ENCODE measurements around the gene MAP1LC3B.

The MAP1LC3B gene

DNA sequence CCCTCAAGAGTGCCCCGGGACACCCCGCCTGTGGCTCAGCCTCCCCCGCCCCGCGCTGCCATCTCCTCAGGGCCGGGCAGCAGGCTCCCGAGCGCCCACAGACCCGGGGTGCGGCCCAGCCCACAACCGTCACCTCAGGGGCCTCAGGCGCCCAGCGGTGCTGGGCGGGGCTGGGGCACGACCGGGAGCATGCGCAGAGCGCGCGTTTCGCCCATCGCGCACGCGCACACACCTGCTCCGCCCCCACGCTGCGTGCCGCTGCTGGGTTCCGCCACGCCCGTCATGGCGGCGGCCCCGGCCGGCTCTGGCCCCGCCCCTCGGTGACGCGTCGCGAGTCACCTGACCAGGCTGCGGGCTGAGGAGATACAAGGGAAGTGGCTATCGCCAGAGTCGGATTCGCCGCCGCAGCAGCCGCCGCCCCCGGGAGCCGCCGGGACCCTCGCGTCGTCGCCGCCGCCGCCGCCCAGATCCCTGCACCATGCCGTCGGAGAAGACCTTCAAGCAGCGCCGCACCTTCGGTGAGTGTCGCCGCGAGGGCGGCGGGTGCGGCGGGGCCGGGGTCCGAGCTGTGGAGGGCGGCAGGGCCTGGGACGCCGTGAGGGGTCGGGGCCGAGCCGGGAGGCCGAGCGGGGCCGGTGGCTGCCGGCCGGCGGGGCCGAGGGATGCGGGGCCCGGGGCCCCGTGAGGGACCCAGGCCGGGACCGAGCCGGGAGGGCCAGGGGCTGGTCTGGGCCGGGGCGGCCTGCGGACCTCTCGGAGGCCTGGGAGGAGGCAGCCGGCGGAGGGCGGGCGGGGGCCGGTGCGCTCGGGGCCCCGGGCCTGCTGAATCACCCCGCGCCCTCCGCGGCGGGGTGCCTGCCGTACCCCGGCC lies at the start of gene MAP1LC3B:
MAP1LC3B (plus strand) TSS at position 387 of the 871 bp plus-strand sequence; CDS start at position 479, 92 bp downstream.
- DNase-seq: peak; percentile 99

DNA sequence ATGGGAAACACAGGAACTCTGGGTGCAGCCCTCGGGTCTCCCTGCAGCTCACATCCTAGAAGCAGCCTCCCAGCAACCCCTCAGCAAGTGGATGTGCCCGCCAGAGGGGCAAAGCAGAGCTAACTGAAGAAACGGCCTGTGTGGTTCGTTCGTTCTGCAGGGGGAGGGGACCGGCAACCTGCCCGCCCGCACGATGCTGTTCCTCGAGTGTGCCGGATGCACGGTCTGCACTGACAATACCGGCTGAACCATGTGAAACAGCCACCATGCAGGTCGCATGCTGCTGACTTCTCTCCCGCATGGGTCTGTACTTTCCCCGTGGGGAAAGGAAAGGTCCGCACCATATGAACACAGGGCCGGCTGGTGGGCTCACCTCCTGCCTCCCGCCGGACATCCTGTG lies 49.6 kb upstream of the MAP1LC3B start:
- DNase-seq: no peak

DNA sequence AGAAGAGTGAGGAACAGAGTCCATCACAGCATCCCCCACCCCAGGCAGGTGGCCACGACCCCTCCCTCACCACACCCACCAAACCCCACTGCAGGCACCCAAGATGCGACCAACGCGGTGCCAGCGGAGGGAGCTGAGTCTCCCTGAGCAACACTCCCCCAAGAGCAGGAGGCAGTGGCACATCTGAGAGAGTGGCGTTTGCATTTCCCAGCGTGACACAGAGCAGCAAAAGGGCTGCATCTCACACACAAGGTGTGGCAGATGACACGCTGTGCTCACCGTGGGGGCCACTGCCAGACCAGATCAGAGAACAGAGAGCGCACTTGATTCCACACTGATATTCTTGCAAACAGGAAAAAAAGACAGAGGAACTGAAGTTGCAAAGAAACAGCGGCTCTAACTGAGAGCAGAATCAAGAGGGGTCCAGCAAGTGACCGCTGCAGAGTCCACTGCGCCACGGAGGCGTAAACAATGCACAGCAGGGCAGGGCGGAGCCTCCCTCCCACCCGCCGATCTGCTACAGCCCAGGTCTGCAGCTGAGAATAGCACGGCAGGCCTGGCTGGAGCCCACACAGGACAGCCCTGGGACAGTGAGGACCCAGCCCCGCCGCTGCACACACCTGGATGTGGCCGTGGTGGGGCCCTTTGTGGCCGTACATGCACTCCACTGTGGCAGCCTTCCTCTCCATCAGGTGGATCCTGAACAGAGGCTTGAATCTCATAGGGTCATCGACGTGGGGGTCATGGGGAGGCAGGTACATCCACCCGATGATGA lies 49.0 kb upstream of the MAP1LC3B start:
- no peak for DNase-seq

DNA sequence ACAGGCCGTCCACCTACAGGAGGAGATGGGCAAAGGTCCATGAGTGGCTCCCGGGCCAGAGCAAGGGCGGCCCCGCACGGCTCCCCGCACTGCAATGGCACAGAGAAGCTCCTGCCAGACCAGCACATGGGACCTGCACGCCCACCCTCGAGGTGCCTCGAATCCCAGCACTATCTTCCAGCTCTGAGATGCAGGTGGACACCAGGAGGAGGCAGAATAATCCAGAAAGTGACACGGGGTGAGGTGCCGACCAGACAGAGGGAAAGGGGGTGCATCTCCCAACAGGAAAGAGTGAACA lies 48.4 kb upstream of the MAP1LC3B start:
- DNase-seq: no peak

DNA sequence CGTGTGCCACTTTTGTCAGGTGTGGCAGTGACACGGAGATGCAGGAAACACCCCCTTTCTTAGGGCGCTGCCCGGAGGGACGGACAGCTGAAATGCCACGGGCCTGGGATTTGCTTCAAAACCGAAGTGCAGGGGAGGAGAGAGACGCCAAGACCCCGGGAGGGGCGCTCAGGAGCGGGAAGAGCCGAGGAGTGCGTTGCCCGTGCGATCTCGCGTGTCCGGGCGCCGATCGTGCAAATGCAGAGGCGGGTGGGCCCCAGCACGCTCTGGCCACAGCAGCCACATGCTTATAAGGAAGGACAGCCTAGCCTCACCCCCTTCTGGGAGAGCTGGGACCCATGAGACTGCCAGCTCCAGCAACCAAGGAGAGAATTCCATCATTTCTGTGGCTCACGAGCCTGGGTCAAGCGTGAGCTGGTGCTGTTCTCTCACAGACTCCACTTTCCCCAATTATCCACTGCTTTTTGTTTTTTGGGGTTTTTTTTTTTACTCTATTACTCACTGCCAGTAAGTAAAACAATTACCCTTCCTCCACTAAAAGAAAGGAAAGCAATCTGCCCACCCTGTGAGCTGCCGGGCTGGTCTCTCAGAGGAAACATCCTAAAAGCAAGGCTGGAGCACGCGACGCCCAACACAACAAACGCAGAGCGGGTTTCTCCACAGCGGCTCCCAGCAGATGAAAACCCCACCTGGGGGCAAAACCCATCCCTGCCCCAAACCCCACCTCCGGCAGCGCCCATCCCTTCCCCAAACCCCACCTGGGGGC lies 47.8 kb upstream of the MAP1LC3B start:
- no peak for DNase-seq

DNA sequence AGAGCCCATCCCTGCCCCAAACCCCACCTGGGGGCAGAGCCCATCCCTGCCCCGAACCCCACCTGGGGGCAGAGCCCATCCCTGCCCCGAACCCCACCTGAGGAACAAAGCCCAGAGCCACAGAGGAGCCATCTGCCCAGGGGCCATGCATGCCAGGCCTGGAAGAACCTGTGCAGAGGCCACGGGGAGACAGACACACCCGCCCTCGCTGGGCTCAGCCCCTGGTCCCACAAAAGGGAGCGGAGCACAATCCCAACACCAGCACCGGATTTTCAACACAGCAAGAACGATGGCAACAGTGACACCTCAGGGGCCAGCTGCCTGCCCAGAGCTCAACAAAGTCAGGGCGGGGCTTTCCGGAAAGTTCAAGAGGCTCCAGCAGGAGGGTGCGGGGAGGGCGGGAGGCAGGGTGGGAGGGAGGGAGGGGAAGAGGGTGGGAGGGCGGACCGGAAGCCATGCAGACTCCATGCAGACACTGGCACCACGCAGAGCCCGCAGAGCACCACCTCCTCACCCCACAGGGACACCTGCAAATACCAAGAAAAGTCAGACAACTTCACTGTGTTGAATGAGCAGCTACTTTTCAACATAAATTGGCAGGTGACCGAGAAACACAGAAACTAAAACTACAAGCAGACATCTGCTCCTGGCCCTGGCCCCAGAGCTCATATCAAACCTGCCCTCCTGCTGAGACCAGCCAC lies 47.1 kb upstream of the MAP1LC3B start:
- DNase-seq: peak; percentile 64

DNA sequence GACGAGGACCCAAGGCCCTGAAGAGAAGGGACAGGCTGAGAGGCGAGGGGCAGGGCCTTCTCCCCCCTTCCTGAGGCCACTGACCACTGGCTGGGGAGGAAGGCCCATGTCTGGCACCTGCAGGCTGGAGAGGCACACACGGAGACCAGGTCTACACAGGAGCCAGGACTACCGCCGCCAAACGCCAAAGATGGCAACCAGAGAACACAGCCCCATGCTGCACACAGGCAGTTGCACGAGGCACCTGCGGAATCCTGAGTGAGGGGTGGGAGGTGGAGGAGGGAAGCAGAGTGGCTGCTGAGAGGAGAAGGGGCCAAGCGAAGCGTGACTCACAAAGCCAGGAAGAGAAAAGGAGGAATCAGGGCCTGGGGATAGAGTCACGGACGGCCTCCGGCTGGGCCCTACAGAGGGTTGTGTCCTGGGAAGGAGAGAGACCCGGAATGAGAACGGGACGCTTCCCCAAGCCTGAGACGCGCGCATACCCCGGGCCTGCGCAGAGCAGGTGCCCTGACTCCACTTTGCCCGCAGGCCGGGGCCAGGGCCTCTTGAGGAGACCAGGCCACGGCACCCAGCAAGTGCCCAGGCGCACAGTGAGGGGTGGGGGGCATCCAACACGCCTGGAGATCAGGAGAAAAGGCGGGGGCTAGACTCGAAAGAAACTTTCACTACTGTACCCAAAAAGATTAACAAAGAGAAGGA lies 46.3 kb upstream of the MAP1LC3B start:
- no peak for DNase-seq

DNA sequence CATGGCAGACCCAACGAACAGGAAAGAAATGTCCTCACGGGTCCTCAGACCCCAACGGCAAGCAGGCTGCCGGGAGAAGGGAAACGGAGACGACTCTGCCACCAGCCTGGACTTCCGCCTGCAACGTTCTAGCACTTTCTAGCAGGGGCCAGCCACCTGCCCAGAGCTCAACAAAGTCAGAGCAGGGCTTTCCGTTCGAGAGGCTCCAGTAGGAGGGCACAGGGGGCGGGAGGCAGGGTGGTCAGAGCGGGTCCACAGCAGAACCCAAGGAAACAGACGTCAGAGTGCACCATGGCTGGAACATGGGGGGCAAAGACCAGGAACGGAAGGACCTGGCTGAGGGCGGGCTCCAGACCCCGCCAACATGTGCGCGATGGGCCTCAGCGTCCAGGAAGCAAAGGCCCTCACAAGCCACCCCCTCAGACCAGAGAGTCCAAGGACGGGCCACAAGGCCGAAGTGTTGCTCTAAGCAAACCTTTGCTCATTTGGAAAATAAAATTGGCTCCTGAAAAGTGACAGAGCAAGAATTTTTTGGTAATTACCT lies 45.5 kb upstream of the MAP1LC3B start:
- no peak for DNase-seq

DNA sequence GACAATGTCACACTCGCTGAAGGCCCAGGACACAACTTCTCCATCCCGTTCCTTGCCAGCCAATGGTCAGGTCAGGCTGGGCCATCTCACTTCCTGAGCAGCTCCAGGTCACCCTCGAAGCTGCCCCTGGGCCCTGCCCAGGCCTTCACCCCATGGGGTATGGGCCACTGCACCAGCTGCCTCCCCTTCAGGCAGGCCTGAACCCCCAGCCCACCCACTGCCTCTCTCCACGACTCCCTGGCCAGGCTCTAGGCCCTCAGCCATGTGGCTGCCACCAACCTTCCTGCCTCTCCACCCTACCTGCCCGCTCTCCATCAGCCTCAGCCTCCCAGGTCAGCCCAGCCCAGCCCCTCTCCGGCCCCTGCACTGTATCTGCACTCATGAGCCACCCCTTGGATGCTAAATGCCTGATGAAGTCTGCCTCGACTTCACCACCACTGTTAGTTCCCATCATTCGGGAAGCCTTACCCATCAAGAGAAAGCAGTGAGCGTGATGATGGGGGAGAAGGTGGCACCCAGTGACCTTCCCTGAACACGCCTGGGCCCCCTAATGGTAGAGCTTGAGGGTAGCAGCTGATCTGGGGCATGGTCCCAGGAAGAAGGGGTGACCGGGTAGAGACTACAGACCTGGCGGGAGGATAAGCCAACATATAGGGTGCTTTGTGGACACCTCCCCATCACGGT lies 44.1 kb upstream of the MAP1LC3B start:
- no peak for DNase-seq

DNA sequence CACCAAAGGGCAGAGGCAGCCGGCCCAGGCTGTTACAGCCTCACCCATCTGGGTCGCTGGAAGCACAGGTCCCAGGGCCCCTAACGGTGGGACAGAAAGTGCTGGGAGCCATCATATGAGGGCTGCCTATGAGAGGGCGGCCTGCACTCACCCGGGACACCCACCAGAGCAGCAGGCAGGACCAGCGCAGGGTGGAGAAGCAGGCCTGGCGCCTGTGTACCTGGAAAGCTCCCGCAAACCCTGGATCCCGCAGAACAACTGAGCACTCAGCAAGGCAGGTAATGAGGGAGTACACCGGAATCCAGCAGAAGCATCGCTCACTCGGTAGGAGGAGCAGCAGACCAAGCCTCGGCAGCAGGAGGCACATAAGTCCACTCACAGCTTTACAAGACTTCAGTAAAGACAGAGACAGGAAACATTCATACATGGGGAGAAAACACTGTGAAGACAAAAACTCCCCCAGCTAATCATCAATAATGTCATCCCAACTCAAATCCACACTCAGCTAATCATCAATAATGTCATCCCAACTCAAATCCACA lies 43.4 kb upstream of the MAP1LC3B start:
- no peak for DNase-seq

DNA sequence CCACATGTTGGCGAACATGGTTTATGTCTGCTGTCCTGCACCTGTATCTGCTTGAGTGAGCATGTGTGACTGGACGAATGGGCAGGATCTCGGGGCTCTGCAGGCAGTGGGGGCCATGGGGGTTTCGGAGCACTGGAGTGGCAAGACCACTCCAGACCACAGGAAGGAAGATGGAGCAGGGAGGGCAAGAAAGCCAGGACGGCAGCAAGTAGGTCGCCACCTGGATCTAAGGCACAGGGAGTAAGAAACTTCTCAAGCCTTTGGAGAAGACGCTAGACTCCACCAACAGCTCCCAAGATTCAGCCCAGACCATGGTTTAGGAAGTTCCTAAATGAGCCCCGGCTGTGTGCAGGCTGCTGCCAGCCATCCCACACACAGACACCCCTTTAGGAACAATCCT lies 42.1 kb upstream of the MAP1LC3B start:
- no peak for DNase-seq

DNA sequence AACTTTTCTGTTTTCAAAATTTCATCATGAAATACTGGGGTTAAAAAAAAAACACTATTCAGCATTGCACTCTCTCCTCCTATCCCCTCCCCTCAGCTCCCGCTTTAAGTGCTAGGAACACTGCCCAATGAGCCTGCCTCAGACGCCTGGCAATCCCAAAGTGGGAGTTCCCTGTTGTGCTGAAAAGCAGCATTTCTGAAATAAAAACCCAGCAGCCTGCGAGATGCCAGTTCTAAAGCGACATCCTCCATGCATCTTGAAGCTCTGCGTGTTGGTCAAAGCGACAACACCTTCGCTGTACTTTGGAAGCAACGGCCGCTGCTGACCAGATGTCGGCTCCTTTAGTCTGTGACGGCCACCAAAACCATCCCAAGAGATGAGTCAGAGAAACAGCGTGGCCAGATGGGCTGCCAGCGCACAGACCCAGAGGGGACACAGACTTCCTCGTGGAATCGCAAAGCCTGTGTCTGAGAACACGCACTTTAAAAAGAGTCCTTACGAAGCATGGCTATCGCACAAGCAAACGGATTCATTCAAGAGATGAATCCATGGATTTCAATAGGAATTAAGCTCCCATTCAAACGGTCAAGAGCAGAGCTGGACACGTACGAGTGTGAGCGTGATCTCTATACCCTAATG lies 41.3 kb upstream of the MAP1LC3B start:
- DNase-seq: no peak

DNA sequence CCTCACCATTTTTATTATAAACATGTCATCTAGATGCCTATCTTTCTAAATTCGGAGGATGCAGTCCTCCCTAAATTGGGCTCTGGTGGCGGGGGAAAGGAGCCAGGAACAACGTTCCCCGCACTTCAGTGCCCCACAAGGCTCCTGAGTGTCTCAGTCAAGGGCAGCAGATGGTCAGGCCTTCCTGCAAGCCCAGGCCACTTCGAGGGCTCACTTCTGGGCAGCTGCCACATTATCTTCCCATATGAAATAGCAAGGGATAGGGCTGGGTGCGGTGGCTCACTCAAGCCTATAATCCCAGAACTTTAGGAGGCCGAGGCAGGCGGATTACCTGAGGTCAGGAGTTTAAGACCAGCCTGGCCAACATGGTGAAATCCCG lies 40.8 kb upstream of the MAP1LC3B start:
- DNase-seq: no peak

DNA sequence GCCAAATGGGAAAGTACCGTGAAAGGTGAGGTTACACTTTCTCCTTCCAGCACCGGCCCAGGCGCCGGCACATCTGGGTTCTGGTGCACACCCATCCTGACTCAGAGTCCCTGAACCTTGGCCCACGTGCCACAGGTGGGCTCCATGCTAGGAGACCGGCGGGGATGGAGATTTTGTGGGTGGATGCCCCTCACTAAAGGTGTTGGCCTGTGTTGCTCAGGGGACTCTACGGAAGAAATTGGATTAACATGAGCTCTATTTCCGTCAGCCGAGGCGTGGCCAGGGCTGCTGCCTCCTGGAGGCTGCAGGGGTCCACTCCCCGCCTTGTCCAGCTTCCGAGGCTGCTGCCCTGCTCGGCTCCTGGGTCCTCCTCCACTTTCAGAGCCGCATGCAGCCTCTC lies 39.3 kb upstream of the MAP1LC3B start:
- DNase-seq: no peak

DNA sequence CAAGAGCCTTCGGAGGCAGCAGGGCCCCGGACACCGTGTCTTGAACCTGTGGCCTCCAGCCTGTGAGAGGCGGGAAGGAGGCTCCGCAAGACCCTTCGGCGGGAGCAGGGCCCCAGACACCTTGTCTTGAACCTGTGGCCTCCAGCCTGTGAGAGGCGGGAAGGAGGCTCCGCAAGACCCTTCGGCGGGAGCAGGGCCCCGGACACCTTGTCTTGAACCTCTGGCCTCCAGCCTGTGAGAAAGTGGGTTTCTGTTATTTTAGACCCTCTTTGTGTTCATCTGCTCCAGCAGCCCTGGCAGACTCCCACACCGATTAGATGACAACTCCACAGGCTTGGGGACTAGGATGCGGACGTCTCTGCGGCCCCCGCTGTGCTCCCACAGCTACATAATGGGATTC lies 38.5 kb upstream of the MAP1LC3B start:
- no peak for DNase-seq

DNA sequence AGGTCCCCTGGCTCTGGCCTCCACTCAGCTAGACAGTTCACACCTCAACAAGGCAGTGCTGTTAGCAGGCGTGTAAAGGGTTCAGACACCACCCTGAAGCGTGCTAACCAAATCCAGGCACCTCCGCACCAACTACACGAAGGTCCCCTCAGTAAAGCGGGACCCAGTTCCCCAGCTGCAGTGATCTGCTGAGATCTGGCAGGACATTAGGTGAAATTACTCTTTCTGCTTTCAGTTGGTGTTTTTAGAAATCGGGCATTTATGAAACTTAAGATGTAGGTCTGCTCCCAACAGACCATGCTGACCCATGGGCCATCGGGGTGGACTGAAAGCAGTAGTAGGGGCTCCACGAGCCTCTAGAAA lies 35.7 kb upstream of the MAP1LC3B start:
- DNase-seq: no peak

DNA sequence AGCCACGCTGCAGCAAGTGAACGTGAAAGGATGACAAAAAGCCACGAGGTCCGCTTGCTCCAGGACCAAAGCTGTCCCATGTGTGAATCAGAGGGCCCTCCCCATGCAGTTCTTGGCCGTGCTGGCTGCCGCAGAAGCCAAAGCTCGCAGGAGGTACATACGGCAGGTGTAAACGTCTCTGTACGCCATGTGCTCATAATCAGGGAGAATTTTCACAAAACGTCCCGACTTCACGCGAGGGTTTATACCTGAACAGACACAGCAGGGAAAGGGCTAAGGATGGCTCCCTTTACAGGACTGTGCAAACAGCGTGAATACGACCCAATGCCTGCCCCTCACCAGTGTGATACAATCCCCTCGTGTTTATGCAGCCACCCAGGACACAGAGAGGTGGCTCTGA lies 33.9 kb upstream of the MAP1LC3B start:
- DNase-seq: no peak

DNA sequence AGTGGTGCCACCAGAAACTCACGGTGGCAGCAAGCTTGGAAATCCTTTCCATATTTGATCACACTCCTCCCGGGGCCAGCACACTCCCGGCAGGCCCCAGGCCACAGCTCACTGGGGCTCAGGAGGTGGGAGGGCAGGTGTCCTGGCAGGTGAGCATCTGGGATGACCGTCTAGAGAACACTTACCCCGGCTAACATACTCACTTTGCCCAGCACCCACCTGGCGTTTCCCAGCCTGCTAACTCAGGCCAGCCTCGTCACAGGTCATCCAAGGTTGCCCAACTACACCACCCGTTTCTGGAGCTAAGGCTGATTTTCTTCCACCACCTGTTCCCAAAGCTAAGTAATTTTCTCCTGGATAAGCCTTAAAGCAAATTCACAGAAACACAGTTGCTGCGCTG lies 33.4 kb upstream of the MAP1LC3B start:
- no peak for DNase-seq

DNA sequence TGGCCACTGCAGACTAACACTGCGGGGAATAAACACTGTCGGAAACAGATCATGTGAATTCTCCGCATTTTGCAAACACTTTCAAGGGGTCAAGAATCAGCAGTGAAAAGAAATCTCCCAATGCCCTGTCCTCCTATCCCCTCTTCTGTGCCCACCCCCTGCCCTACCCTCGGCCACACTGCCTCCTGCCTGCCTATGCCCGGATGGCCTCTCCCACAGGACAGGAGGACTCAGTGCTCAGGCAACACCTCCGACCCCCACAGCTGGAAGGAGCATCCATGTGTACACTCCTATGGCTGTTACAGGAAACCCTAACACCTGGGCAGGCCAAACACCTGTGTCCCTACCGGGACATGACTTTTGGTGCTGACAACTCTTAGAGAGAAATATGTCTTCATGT lies 33.0 kb upstream of the MAP1LC3B start:
- DNase-seq: no peak

DNA sequence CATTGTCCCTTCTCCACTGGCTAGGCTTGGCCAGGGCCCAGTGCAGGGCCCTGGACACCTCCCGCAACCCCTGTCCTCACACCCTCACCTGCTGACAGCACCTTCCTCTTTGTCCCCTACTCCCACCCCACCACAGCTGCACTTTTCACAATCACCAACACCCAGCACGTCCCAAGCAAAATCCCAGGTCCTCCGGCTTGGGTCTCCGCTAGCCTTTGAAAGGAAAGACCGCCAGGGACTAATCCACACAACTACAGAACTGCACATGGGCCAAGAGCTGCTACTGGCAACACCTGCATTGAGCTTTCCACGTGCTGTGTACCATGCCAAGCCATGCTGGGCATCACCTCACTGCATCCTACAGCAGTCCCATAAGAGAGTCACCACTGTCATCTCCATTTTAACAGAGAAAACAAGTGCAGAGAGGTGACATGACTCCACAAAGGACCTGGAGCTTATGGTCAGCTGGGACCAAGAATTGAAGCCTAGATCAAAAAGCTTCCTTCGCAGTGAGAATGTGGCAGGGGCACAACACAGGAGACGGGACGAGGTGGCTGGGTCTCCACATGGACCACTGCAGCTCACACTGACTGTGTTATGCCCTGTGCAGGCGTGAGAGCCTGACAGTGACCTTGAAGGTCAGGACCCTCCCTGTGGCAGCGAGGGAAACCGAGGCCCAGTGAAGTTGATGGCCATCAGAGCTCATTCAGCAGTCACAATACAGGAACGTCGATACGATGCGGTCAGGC lies 31.1 kb upstream of the MAP1LC3B start:
- DNase-seq: no peak

Data from CD4-positive, alpha-beta T cell treated with Interleukin-12 subunit alpha and Interleukin-12 subunit beta, for 1 hour (primary cell).